Right atrium auricular region (tissue), 2 donors: ENCODE data around the gene PRKAR2B. TPM values are rescaled to one million over a fixed set of nuclear protein-coding genes. Genes with fewer than 3 reads are reported as not detected.
"Not testable (repeated sequence)": the region's sequence is repeated elsewhere in the genome, so short reads cannot be mapped to it uniquely, and the experiment has no call there.

Experiments
- DNase-seq: peaks from one replicate; pipeline ENCODE4 v3.0.0-alpha.2; 2019; ENCODE audit warnings: low spot score
- H3K27ac ChIP-seq, 2 donors: fragments of 200-600 bp; sonication (generic); 1 replicate in 1 of 2; 2 replicates in 1 of 2; pipeline ENCODE4 v1.5.1; 2016 to 2019
- H3K27me3 ChIP-seq, 2 donors: fragments of 200-600 bp; sonication (generic); one replicate each; pipeline versions ENCODE4 v1.5.1 to v1.6.0; 2017 to 2019
- H3K36me3 ChIP-seq: fragments of 200-600 bp; sonication (generic); one replicate; pipeline ENCODE4 v1.5.1; 2016
- H3K4me1 ChIP-seq, 2 donors: fragments of 200-600 bp; sonication (generic); one replicate each; pipeline versions ENCODE4 v1.5.1 to v1.6.0; 2017 to 2019
- H3K4me3 ChIP-seq, 2 donors: fragments of 200-600 bp; sonication (generic); 1 replicate in 1 of 2; 2 replicates in 1 of 2; pipeline ENCODE4 v1.5.1; 2017 to 2019; ENCODE audit warnings: mild to moderate bottlenecking in 1 of 2, moderate library complexity in 1 of 2
- H3K9me3 ChIP-seq, 2 donors: fragments of 200-600 bp; sonication (generic); one replicate each; pipeline ENCODE4 v1.5.1; 2019
- CTCF ChIP-seq, 2 donors: fragments of 200-600 bp; sonication (generic); IDR thresholded peaks; one replicate each; pipeline ENCODE4 v1.5.1; 2019; ENCODE audit warnings: antibody characterized with exemption in 2 of 2
- total RNA-seq, 2 donors: library from RNA; depleted of rRNA; stranded (reverse); fragments of >200 nt; gene quantifications; one replicate each; pipeline ENCODE4 v1.1.0, GENCODE V29; 2016

Gene PRKAR2B
- total RNA-seq, 2 donors from 2014 or later = 30.1 to 30.4 TPM

DNA sequence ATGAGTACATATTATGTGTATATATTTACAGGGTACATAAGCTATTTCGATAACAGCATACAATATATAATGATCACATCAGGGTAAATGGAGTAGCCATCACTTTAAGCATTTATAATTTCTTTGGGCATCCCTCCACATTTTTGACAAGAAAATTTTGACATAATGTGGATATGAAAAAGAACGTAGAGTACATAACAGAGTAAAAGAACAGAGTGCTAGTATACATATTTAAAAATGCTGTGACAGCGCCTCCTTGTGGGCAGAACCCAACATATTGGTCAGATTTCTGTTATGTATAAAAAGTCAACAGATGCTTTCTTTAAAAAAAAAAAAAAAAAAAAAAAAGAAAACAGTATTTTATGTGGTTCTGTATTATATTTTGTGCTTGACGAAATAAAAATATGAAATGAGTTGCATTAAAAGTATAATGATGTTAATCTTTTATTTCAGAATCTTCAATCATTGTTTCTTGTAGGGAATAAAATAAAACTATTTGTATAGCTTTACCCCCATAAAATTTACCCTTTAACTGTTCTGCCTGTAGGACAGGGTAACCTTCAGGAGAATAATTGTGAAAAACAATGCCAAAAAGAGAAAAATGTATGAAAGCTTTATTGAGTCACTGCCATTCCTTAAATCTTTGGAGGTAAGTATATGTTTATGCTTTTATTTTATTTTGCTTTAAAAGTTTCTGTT is 106.0 kb downstream of the PRKAR2B start:
- H3K27me3 ChIP-seq = no peaks in the 10 kb centered on the region
- peak; percentile 86 for DNase-seq
- H3K4me1 ChIP-seq = no peaks in the 10 kb centered on the region
- no peaks in the 10 kb centered on the region for H3K9me3 ChIP-seq
- TF ChIP-seq CTCF (IDR thresholded peaks at IDR 0.05) = peak; percentile 49 to 74
- no peak overlapping the region for H3K4me3 ChIP-seq
- no peaks in the 10 kb centered on the region for H3K36me3 ChIP-seq
- H3K27ac ChIP-seq = no peak overlapping the region

DNA sequence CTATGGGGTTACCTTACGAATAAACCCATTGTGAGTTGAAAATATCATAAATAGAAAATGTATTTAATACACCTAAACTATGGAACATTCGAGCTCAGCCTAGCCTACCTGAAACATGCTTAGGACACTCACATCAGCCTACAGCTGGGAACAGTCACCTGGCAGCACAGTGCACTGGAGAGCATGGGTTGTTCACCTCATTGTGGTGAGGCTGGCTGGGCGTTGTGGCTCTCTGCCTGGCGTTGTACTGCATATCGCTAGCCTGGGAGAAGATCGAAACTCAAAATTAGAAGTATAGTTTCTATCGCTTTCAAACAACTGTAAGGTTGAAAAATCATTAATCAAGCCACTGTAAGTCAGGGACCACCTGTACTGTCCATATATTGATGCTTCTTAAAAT is 107.0 kb downstream of the PRKAR2B start:
- no peaks in the 10 kb centered on the region for H3K36me3 ChIP-seq
- no peak overlapping the region for H3K27ac ChIP-seq
- no peak for TF ChIP-seq CTCF (IDR thresholded peaks at IDR 0.05)
- H3K4me3 ChIP-seq = no peak overlapping the region
- DNase-seq = no peak
- H3K9me3 ChIP-seq = no peaks in the 10 kb centered on the region
- no peaks in the 10 kb centered on the region for H3K4me1 ChIP-seq
- no peaks in the 10 kb centered on the region for H3K27me3 ChIP-seq

- H3K9me3 ChIP-seq = no peaks in the 10 kb centered on the region
- H3K27ac ChIP-seq = no peak overlapping the region
- H3K27me3 ChIP-seq = no peaks in the 10 kb centered on the region
- no peak for DNase-seq
- TF ChIP-seq CTCF (IDR thresholded peaks at IDR 0.05) = no peak
- no peaks in the 10 kb centered on the region for H3K4me1 ChIP-seq
- H3K4me3 ChIP-seq = no peak overlapping the region
- H3K36me3 ChIP-seq = no peaks in the 10 kb centered on the region
Measured at GRCh38 chr7:107152011-107152410, 107.5 kb downstream of the PRKAR2B start.

DNA sequence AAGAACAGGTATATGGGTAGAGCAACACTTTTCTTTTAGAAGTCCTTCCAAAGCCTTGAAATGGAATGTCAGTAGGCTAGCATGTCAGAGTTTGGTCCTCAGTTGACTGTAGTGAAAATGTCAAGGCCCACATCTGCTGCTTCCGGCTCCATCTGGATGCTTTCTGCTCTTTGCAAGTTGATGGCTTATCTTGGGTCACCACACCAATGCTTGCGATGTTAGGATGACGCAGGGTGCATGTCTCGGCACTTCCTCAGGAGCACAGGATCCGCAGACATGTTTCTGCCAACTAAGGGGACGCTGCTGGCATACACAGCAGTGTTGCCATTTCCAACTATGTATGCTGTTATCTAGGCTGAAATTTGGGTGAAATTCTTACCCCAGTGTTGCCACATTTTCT is 110.3 kb downstream of the PRKAR2B start:
- Histone ChIP-seq H3K9me3 (no peaks in the 10 kb centered on the region), H3K4me1 (no peaks in the 10 kb centered on the region), H3K36me3 (no peaks in the 10 kb centered on the region), H3K27me3 (no peaks in the 10 kb centered on the region), H3K27ac (no peak overlapping the region), H3K4me3 (no peak overlapping the region)
- no peak for DNase-seq
- TF ChIP-seq CTCF (IDR thresholded peaks at IDR 0.05) = no peak

- H3K4me3 ChIP-seq, H3K27ac ChIP-seq, DNase-seq, H3K27me3 ChIP-seq, H3K9me3 ChIP-seq, H3K36me3 ChIP-seq, H3K4me1 ChIP-seq: not testable (repeated sequence)
Measured at GRCh38 chr7:107155726-107156125, 111.2 kb downstream of the PRKAR2B start.

GRCh38 chr7:107157091-107157490 is 112.6 kb downstream of the PRKAR2B start:
- TF ChIP-seq CTCF (IDR thresholded peaks at IDR 0.05) = no peak
- no peaks in the 10 kb centered on the region for H3K27me3 ChIP-seq
- H3K4me1 ChIP-seq = no peaks in the 10 kb centered on the region
- H3K36me3 ChIP-seq = no peaks in the 10 kb centered on the region
- H3K4me3 ChIP-seq = no peak overlapping the region
- H3K27ac ChIP-seq = no peak overlapping the region
- no peak for DNase-seq
- H3K9me3 ChIP-seq = no peaks in the 10 kb centered on the region
